AG04450 (cell line): Measurements from ENCODE around the gene UCHL5. TPM values are rescaled to one million over a fixed set of nuclear protein-coding genes. Genes with fewer than 3 reads are reported as not detected.

Experiments used
- CTCF ChIA-PET: fragments of 300-600, 350-600 bp; formaldehyde crosslinking; extraction: SDS; loops from one replicate; lab custom pipeline; 2022; ENCODE audit warnings: antibody characterized with exemption, inconsistent platforms; lab: Charles Lee
- POLR2A ChIA-PET: fragments of 350-600 bp; formaldehyde crosslinking; extraction: SDS; loops from one replicate; lab custom pipeline; 2021; ENCODE audit warnings: antibody characterized with exemption, inconsistent platforms; lab: Yijun Ruan, JAX
- DNase-seq: peaks from one replicate; pipeline ENCODE4 v3.0.0-alpha.2; 2011; ENCODE audit warnings: low read depth, low spot score
- H3K27ac ChIP-seq: one replicate; pipeline ENCODE4 v1.5.1; 2012; ENCODE audit warnings: low read depth, low read length, control low read depth
- H3K27me3 ChIP-seq: one replicate; pipeline ENCODE4 v1.6.0; 2012; ENCODE audit warnings: low read length; ENCODE audit not compliant: control insufficient read depth, insufficient read depth
- H3K4me3 ChIP-seq: 2 replicates; pipeline ENCODE4 v1.5.1; 2011; ENCODE audit warnings: mild to moderate bottlenecking, low read depth, low read length, control low read depth
- H3K9me3 ChIP-seq: 2 replicates; pipeline ENCODE4 v1.5.1; 2012; ENCODE audit warnings: low read length; ENCODE audit not compliant: control insufficient read depth, insufficient read depth
- polyA plus RNA-seq: library from polyadenylated mRNA; depleted of rRNA; stranded (reverse); fragments of >200 nt; gene quantifications from 2 replicates; pipeline ENCODE4 v1.2.3, GENCODE V29; 2011
- TF ChIP-seq, protein P1 (sequence below): IDR thresholded peaks from 2 replicates; pipeline ENCODE4 v1.5.1; 2011; ENCODE audit warnings: low read depth, low read length, control low read depth, inconsistent platforms

UCHL5 gene
- polyA plus RNA-seq, 1 experiment: 28.8 TPM

DNA sequence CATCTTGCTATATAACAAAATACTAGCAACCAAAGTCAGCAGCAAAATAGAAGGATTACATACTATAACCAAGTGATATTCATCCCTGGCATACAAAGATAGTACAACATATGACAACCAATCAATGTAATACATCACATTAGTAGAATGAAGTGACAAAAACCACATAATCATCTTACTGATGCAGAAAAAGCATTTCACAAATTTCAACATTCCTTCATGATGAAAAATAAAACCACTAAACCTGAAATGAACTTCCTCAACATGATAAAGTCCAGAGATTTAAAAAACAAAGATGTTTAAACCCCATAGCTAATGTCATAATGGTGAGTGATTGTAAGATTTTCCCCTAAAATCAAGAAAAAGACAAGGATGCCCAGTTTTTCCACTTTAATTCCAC is 18.8 kb upstream of the UCHL5 start:
- H3K27ac ChIP-seq: no peak overlapping the region
- ChIA-PET POLR2A (no interaction called here), CTCF (no interaction called here)
- TF ChIP-seq, protein P1, sequence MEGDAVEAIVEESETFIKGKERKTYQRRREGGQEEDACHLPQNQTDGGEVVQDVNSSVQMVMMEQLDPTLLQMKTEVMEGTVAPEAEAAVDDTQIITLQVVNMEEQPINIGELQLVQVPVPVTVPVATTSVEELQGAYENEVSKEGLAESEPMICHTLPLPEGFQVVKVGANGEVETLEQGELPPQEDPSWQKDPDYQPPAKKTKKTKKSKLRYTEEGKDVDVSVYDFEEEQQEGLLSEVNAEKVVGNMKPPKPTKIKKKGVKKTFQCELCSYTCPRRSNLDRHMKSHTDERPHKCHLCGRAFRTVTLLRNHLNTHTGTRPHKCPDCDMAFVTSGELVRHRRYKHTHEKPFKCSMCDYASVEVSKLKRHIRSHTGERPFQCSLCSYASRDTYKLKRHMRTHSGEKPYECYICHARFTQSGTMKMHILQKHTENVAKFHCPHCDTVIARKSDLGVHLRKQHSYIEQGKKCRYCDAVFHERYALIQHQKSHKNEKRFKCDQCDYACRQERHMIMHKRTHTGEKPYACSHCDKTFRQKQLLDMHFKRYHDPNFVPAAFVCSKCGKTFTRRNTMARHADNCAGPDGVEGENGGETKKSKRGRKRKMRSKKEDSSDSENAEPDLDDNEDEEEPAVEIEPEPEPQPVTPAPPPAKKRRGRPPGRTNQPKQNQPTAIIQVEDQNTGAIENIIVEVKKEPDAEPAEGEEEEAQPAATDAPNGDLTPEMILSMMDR: no peak
- H3K27me3 ChIP-seq: no peaks in the 10 kb centered on the region
- no peak for DNase-seq
- H3K9me3 ChIP-seq: no peaks in the 10 kb centered on the region
- H3K4me3 ChIP-seq: no peak overlapping the region

DNA sequence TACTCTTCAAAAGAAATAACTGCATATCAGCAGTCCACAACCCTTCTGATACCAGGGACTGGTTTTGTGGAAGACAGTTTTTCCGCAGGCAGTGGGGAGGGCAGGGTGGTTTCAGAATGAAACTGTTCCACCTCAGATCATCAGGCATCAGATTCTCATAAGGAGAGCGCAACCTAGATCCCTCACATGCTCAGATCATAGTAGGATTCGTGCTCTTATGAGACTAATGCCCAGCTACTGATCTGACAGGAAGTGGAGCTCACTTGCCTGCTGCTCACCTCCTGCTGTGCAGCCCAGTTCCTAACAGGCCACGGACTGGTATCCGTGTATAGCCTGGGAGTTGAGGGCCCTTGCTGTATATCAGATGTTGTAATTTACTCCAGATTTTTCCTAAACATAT is 11.8 kb upstream of the UCHL5 start:
- ChIA-PET POLR2A (no interaction called here), CTCF (interaction anchor here (0.7 to 2.0 kb wide), 4 partner anchors 50 to 1217 kb away, joined by 3 to 6 read pairs (median 4); partner anchors contain the start of gene CDC73)
- Histone ChIP-seq H3K27me3 (no peaks in the 10 kb centered on the region), H3K4me3 (no peak overlapping the region), H3K27ac (no peak overlapping the region), H3K9me3 (no peaks in the 10 kb centered on the region)
- DNase-seq: no peak
- TF ChIP-seq, protein P1: no peak

DNA sequence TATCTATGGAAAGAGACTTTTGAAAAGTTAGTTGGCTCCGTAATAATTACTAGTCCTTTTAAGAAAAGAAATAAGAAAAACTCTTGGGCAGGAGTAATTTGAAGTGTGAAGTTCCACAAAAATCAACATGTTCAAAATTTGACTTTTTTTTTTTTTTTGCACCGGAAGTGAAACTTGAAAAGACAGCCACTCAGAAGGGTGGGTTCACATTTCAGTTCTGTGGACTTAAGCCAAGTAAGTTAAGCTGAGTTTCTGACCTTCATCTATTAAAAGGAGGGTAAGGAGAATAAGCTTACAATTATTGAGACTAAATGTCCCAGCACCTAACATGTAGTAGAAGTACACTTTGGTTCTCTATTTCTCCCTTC is 11.2 kb upstream of the UCHL5 start:
- TF ChIP-seq, protein P1: no peak
- Histone ChIP-seq H3K27me3 (no peaks in the 10 kb centered on the region), H3K4me3 (no peak overlapping the region), H3K9me3 (no peaks in the 10 kb centered on the region), H3K27ac (no peak overlapping the region)
- no peak for DNase-seq
- ChIA-PET POLR2A (no interaction called here), CTCF (interaction anchor here (0.7 to 2.0 kb wide), 3 partner anchors 51 to 1218 kb away, joined by 3 to 6 read pairs (median 6); partner anchors contain the start of gene CDC73)

DNA sequence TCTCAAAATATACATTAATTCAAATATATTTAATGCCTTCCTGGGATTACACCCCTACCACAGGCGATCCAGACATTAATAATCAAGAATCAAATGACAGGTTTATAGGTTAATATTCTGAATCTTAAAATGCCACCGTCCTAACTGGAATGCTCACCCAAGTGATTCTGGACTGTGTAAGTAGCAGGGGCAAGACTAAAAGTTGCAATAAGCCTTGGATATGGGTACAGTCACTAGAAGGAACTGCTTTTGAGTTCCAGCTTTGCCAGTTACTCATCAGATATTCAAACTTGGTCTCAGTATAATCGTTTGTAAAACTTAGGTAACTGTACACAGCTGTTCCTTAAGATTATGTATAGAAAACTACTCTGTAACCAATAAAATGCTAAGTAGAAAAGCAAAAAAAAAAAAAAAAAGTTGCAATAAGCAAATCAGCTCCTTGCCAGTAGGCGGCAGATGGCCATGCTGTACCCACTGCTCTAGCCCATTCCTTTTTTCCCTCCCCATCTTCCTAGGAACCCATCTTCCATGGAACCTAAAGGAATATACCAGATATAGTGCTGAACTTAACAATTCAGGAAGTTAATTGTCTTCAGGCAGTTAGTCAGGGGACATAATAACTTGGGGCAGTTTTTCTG is 10.7 kb upstream of the UCHL5 start:
- Histone ChIP-seq H3K4me3 (no peak overlapping the region), H3K27me3 (no peaks in the 10 kb centered on the region), H3K27ac (no peak overlapping the region), H3K9me3 (no peaks in the 10 kb centered on the region)
- ChIA-PET POLR2A (no interaction called here), CTCF (interaction anchor here (0.6 to 2.0 kb wide), 5 partner anchors 9 to 1621 kb away, joined by 3 to 10 read pairs (median 5); partner anchors contain the start of gene CDC73)
- TF ChIP-seq, protein P1: peak; percentile 38
- no peak for DNase-seq

DNA sequence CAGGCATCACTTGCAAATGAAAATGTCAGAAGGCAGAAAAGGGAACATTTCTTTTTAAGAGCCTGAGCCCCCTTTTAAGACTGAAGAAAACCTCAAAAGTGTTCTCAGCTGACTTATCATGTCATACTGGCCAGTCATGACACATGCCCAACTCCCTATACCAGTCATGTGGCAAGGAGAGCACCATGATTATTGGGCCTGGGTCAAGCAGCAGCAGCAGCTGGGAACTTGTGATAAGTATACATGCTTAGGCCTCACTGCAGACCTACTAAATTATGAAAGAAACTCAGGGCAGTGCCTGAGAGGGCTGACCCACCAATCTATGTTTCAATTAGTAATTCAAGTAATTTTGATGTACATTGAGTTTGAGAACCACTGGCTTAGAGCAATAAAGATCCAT is 8.9 kb upstream of the UCHL5 start:
- H3K27ac ChIP-seq: no peak overlapping the region
- no peak for DNase-seq
- TF ChIP-seq, protein P1: no peak
- H3K27me3 ChIP-seq: no peaks in the 10 kb centered on the region
- POLR2A ChIA-PET: no interaction called here
- H3K4me3 ChIP-seq: no peak overlapping the region
- CTCF ChIA-PET: no interaction called here
- H3K9me3 ChIP-seq: no peaks in the 10 kb centered on the region
